Measurements from ENCODE around the gene KSR2. TPM values are rescaled to one million over a fixed set of nuclear protein-coding genes. Genes with fewer than 3 reads are reported as not detected.

The KSR2 gene
- total and polyA plus RNA-seq, 10 of the 15 experiments (the other 5 are each of a cell fraction or from before 2014, with no cell fraction given), result under 0.01 to 1.5 (median 0.01) TPM; not detected in 3

DNA sequence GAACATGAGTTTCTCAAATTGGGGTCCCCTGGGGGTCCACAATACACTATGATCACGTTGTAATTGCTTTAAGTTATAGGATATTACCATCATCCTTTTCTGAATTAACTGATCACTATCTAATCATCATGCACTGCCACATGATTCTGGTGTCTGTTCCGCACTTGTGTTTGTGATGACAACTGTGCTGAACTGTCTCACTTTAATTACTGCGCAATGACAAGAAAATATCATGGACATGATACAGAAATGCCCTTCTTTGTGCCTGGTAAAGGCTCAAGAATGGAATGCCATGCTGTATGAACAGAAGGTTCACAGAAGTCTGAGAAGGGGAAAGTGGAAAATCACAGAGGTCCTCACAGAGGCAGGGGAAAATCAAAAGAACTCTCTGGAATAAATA is 541.6 kb downstream of the KSR2 start:
- H3K4me2 ChIP-seq (ENCODE audit: control insufficient read depth, insufficient read depth), result no peak overlapping the region
- POLR2A ChIA-PET, result no interaction called here
- H2AFZ ChIP-seq (ENCODE audit: control insufficient read depth, low read depth, low read length), result no peak overlapping the region
- no peak overlapping the region for H3K27ac ChIP-seq (ENCODE audit: control insufficient read depth, insufficient read depth)
- no peak overlapping the region for H3K4me3 ChIP-seq
- RAD21 ChIA-PET (ENCODE audit: unreplicated experiment), result no interaction called here
- in situ Hi-C loops (cut with MboI), result no loop called here
- H3K27me3 ChIP-seq (replicated peaks in 1 of 2; ENCODE audit: control insufficient read depth in 2 of 2, insufficient read depth in 2 of 2, low read length in 1 of 2), result no peaks in the 10 kb centered on the region; a peak in 1 of 4 replicates
- SMC1A ChIA-PET (ENCODE audit: uncharacterized antibody, unreplicated experiment), result interaction anchor here (1.2 kb wide), 1 partner anchor 10 kb away, joined by 3 read pairs; no protein-coding TSS in a partner anchor
- CTCF ChIA-PET, result no interaction called here
- no peaks in the 10 kb centered on the region for H4K20me1 ChIP-seq (ENCODE audit: control insufficient read depth, insufficient read depth)
- no peak for DNase-seq (ENCODE audit: low read depth, low spot score)
- 48% methylated on average over 3 of the region's 3 CpGs for WGBS (ENCODE audit: insufficient coverage, insufficient replicate concordance, low lambda C conversion rate, missing lambda C conversion rate)
- no peak for FAIRE-seq
- no peaks in the 10 kb centered on the region for H3K4me1 ChIP-seq (ENCODE audit: control insufficient read depth, insufficient read depth, low read length)
- ATAC-seq, result no peak
- H3K79me2 ChIP-seq (ENCODE audit: control insufficient read depth, insufficient read depth, low read length), result no peaks in the 10 kb centered on the region
- intact Hi-C loops (cut with micrococcal nuclease; ENCODE audit: unreplicated experiment), result no loop called here
- H3K9me3 ChIP-seq (replicated peaks; ENCODE audit: control insufficient read depth, insufficient read depth, low read length), result no peaks in the 10 kb centered on the region
- no TSS peak for BruUV-seq (replicated peaks)
- H3K9ac ChIP-seq (ENCODE audit: control insufficient read depth, insufficient read depth, low read length), result no peak overlapping the region
- no peaks in the 10 kb centered on the region for H3K36me3 ChIP-seq (ENCODE audit: control insufficient read depth in 2 of 2, insufficient read depth in 2 of 2, low read length in 1 of 2)
- TF ChIP-seq, protein P1, sequence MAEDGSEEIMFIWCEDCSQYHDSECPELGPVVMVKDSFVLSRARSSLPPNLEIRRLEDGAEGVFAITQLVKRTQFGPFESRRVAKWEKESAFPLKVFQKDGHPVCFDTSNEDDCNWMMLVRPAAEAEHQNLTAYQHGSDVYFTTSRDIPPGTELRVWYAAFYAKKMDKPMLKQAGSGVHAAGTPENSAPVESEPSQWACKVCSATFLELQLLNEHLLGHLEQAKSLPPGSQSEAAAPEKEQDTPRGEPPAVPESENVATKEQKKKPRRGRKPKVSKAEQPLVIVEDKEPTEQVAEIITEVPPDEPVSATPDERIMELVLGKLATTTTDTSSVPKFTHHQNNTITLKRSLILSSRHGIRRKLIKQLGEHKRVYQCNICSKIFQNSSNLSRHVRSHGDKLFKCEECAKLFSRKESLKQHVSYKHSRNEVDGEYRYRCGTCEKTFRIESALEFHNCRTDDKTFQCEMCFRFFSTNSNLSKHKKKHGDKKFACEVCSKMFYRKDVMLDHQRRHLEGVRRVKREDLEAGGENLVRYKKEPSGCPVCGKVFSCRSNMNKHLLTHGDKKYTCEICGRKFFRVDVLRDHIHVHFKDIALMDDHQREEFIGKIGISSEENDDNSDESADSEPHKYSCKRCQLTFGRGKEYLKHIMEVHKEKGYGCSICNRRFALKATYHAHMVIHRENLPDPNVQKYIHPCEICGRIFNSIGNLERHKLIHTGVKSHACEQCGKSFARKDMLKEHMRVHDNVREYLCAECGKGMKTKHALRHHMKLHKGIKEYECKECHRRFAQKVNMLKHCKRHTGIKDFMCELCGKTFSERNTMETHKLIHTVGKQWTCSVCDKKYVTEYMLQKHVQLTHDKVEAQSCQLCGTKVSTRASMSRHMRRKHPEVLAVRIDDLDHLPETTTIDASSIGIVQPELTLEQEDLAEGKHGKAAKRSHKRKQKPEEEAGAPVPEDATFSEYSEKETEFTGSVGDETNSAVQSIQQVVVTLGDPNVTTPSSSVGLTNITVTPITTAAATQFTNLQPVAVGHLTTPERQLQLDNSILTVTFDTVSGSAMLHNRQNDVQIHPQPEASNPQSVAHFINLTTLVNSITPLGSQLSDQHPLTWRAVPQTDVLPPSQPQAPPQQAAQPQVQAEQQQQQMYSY (CRISPR knock-in tag; IDR thresholded peaks at IDR 0.05), result no peak
- TF ChIP-seq NR2C2 (IDR thresholded peaks at IDR 0.05; ENCODE audit: borderline replicate concordance, control insufficient read depth, insufficient read length, low read depth), result no peak
- no peak for TF ChIP-seq NFXL1 (IDR thresholded peaks at IDR 0.05; ENCODE audit: borderline replicate concordance)
- TF ChIP-seq, protein P2, sequence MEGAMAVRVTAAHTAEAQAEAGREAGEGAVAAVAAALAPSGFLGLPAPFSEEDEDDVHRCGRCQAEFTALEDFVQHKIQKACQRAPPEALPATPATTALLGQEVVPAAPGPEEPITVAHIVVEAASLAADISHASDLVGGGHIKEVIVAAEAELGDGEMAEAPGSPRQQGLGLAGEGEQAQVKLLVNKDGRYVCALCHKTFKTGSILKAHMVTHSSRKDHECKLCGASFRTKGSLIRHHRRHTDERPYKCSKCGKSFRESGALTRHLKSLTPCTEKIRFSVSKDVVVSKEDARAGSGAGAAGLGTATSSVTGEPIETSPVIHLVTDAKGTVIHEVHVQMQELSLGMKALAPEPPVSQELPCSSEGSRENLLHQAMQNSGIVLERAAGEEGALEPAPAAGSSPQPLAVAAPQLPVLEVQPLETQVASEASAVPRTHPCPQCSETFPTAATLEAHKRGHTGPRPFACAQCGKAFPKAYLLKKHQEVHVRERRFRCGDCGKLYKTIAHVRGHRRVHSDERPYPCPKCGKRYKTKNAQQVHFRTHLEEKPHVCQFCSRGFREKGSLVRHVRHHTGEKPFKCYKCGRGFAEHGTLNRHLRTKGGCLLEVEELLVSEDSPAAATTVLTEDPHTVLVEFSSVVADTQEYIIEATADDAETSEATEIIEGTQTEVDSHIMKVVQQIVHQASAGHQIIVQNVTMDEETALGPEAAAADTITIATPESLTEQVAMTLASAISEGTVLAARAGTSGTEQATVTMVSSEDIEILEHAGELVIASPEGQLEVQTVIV (IDR thresholded peaks at IDR 0.05; ENCODE audit: borderline replicate concordance, partially characterized antibody), result no peak
- TF ChIP-seq GATAD2B (conservative IDR thresholded peaks at IDR 0.05; ENCODE audit: low read depth), result no peak
- TF ChIP-seq REST (IDR thresholded peaks at IDR 0.05; ENCODE audit: low read depth, low read length), result no peak
- no peak for TF ChIP-seq ZBTB4 (CRISPR knock-in tag; IDR thresholded peaks at IDR 0.05)
- TF ChIP-seq IRF4 (IDR thresholded peaks at IDR 0.05; ENCODE audit: low read depth, low read length), result no peak
- no peak for TF ChIP-seq EZH2 (IDR thresholded peaks at IDR 0.05; ENCODE audit: borderline replicate concordance, control insufficient read depth, low read depth, low read length)
- TF ChIP-seq BHLHE40 (IDR thresholded peaks at IDR 0.05; ENCODE audit: borderline replicate concordance in 1 of 2, low read depth in 2 of 2, low read length in 1 of 2), result no peak

Measured in GM12878 (cell line).